HG03196 (cell line): ENCODE data around the gene NOM1.
"Not testable (repeated sequence)": the region's sequence is repeated elsewhere in the genome, so short reads cannot be mapped to it uniquely, and the experiment has no call there.

Source experiments
- ATAC-seq: cut with Tn5 transposase; IDR thresholded peaks from one replicate; pipeline ENCODE4 v1.9.1; 2021; ENCODE audit not compliant: unreplicated experiment

The NOM1 gene

DNA sequence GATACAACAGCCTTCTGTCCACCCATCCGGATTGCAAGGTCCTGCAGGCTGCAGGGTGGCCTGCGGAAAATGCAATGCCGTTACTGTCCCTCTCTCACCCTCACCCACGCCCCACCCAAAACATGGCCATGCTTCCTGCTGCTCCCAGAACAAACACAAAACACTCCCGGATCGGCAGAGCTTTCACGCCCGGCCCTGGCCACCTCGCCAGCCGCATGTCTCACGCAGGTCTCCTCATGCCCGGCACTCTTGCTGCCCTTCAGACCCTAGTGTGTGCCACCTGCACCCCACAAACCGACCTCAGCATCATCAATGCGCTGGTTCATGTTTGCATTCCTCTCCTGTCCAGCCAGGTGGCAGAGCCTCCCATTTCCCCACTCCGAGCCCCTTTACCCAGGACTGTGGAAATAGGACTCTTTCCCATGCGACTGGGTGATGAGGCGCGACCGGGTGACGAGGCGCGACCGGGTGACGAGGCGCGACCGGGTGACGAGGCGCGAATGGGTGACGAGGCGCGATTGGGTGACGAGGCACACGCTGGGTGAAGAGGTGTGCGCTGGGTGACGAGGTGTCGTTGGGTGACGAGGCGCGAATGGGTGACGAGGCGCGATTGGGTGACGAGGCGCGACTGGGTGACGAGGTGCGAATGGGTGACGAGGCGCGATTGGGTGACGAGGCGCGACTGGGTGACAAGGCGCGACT, 8.9 kb upstream of the NOM1 start:
- ATAC-seq = no peak

DNA sequence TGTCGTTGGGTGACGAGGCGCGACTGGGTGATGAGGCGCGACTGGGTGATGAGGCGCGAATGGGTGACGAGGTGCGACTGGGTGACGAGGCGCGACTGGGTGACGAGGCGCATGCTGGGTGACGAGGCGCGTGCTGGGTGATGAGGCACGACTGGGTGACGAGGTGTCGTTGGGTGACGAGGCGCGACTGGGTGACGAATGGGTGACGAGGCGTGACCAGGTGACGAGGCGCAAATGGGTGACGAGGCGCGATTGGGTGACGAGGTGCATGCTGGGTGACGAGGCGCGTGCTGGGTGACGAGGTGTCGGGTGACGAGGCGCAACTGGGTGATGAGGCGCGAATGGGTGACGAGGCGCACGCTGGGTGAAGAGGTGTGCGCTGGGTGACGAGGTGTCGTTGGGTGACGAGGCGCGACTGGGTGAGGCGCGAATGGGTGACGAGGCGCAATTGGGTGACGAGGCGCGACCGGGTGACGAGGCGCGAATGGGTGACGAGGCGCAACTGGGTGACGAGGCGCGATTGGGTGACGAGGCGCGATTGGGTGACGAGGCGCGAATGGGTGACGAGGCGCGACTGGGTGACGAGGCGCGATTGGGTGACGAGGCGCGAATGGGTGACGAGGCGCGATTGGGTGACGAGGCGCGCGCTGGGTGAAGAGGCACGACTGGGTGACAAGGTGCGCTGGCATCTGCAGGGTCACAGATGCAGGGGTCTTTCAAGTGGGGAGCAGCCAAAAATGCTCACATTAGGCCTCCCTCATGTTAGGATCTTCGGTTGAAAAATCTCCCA, 7.9 kb upstream of the NOM1 start:
- no peak for ATAC-seq

DNA sequence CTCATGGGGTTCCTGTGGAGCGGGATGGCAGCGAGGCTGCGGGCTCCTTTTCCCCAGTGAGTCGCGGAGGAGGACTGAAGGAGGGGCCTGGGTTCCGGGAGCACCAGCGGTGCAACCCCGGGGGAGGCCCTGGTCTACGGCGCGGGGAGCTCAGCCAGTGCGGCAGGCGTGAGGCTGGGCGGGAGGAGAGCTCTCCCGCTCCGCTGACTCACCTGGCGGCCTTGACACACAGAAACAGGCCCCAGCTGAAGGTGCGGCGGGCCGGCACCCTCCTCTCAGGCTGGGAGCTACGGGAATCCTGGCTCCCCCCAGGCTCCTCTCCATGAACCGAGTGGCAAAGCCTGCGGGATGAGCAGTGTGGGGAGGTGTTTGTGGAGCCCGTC, 6.8 kb upstream of the NOM1 start:
- ATAC-seq = no peak

DNA sequence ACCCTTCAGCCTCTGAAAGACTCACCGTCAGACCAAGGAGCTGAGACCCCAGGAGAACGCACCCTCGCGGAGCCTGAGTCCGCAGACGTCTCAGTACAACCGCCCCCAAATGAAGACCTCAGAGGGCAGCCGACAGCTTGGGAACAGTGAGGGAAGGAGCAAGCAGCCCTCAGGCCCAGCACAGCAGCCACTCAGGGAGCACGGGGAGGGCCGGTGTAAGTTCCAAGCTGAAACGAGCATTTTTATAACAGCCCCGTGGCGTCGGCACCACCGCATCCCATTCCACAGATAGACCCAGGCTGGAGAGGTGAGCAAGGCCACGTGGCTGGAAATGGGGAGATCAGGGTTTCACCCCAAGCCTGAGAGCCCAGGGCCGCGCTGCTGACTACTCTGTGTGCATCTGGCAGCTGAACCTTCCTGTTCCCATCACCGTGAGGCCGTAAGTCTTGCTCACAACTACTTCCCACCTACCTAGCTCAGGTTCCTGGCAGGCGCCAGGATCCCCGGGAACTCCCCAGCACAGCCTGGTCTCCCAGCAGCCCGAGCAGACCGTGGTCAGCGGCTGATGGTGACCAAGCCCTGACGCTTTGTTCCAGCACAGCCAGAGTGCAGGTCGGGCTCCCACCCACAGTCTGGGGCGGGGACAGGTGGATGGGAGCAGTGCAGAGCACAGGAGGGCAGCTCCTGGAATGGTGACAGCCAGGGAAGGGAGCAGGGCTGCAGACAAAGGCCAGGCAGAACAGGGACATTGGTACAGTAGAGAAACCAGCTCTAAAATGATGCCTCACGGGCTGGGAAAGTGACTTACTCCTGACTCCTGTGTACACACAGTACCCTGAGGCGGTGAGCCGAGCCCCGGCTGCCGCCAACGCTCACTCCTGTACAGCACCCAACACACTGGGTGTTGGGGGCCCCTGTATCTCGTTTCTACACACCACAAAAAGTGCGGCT, 6.1 kb upstream of the NOM1 start:
- ATAC-seq = no peak

DNA sequence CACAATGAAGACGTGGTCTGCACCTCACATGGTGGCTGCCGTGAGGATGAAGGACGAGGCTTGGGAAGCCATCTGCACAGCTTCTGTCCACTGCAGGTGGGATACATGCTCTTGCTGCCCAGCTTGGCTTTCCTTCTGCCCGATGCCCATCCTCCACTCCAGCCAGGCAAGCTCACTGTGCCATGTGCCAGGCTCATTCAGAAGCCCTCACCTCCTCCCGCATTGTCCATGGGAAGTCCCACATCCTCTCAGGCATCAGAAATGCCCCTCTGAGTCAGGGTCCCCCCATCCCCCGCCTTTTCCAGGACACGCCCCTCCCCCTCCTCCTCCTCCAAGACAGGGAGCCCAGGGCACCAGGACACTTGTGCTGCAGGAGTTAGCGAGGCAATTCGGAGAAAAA, 4.6 kb upstream of the NOM1 start:
- ATAC-seq = no peak

DNA sequence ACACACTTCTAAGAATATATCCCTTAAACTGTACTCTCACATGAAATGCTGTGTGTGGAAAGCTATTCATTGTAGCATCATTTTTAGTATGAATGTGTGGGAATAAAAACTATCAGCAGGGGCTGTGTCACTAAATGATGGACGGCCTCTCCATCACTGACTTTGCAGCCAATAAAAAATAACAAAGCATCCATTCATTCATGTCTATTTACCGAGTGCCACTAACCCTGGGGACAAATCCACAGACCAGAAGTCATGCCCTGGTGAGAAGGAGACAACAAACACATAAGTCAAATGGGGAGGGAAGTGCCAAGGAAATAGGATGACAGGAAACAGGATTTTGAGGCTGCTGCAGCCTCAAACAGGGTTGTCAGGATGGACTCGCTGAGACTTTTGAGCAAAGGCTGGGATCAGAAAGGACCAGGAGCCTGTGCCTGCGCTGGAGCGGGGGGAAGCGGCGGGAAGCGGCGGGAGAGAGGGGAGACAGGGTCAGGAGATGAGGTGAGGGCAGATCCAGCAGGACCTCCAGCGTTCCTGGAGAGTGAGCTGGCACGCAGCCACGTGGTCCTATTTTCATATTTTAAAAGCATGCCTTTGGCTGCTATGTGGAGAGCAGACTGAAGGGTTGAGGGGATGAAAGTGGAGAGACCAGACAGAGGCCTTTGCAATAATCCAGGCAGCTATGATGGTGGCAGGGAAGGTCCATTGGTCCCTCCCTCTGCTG, 2.2 kb upstream of the NOM1 start:
- no peak for ATAC-seq

DNA sequence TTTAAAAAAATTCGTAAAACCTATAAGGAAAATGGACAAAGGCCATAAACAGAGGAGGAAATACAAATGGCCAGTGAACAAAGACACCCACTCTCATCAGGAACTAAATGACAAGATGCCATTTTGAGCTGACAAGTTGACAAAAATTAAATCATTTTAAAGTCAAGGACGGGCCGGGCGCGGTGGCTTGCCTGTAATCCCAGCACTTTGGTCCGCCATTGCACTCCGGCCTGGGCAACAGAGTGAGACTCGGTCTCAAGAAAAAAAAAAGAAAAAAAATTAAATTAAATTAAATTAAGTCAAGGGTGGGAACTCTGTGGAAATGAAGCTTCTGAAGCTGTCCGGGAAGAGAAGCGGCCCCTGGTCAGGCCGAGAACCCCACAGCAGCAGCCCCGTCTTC, 1.2 kb upstream of the NOM1 start:
- no peak for ATAC-seq

DNA sequence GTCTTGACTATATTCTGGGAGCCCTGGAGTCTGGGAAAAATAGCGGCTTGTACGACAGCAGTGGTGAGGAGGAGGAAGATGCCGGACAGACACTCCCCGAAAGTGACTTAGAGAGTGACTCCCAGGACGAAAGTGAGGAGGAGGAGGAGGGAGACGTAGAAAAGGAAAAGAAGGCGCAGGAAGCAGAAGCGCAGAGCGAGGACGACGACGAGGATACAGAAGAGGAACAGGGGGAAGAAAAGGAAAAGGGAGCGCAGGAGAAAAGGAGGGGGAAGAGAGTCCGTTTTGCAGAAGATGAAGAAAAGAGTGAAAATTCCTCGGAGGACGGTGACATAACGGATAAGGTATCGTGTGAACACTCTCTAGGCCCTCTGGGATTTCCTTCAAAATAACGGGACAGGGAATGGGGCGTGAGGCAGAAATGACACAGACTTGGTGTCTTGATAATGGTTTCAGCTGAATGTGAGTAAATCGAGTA, 908 bp downstream of the NOM1 start:
- ATAC-seq = no peak

DNA sequence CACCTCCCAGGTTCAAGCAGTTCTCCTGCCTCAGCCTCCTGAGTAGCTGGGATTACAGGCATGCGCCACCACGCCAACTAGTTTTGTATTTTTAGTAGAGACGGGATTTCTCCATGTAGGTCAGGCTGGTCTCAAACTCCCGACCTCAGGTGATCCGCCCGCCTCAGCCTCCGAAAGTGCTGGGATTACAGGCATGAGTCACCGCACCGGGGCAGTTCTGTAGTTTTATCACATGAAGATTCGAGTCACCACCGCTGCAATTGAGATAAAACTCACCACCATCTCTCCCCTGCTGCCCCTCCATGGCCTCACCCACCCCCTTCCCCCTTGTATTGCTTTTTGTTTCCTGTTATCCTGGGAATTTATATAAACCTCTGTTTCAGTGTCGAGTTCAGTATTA, 3.7 kb downstream of the NOM1 start:
- ATAC-seq = not testable (repeated sequence)

DNA sequence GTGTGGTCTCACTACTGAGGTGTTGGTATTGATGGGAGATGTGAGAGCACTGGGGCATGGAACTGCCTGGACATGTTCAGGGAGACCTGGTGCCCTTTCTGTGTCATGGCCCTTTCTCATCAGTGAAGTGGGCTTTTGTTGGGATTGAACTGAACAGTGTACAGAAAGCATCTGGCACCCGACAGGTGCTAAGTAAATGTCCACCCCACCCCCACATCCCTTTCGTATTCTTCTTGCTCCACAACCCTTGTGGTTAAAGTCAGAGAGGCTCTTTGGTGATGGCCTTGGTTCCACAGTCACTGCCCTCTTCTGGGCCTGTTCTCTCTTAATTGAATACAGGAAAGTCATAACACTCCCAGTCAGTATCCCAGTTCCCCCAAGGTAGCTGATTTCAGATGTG, 5.4 kb downstream of the NOM1 start:
- no peak for ATAC-seq

DNA sequence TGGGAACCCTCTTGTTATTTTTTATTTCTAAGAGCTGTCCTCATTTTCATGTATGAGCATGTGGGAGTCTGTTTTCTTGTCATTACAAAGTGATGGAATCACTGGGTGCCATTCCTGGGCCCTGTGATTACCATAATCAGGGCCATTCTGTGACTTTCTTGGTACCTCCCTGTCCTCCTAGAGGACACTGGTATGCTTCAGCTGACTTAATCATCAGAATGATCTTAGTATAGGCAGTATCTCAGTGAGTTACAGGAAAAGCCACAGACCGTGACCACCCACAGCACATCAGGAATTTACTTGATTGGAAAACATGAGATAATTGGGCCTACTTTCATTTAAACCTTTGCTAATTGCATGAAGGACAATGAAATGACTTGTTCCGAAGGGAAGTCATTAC, 7.2 kb downstream of the NOM1 start:
- ATAC-seq = no peak

DNA sequence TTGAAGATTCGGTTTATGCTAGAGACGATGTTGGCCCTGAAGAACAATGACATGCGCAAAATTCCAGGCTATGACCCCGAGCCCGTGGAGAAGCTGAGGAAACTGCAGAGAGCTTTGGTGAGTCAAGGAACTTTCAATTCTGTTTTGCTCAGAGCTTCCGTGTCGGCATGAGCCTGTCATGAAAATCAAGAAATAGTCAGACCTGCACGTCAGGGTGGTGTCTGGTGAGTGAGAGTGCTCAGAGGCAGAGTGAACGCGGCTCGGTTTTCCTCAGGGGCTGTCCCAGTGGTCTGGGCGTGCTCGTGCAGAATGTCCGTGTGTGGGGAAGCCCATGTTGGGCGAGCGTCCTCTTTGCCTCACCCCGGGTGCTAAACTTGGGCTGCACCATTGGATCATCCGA, 12.6 kb downstream of the NOM1 start:
- ATAC-seq = no peak

DNA sequence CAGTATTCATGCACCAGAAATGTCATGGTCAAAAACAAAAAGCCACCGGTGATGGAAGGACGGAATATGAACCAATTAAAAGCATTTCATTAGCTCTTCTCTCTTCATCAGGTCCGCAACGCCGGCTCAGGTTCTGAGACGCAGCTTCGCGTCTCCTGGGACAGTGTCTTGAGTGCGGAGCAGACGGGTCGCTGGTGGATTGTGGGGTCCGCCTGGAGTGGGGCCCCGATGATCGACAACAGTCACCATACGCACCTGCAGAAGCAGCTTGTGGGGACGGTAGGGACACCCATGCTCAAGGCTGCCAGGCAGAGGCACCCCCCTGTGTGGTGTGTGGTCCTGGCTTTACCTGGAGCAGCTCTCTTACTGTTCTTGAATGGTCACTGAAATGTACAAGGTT, 13.4 kb downstream of the NOM1 start:
- ATAC-seq = no peak

DNA sequence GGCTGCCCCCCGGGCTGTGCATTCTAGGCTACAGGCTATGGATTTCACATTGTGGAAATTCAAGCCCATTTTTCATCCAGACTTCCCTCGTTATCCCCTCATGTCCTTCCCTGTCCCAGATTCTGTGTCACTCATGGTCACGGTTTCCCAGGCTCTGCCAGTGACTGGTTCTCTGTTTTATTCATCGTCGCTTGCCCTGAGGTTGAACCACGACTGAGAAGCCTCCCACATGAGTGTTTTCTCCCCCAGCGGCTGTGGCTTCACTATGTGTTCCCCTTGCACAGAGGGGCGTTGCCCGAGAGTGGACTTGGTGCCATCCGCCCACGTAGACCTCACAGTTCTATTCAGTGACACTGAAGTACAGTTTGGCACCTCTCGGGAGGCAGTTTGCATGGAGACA, 14.0 kb downstream of the NOM1 start:
- ATAC-seq = no peak

DNA sequence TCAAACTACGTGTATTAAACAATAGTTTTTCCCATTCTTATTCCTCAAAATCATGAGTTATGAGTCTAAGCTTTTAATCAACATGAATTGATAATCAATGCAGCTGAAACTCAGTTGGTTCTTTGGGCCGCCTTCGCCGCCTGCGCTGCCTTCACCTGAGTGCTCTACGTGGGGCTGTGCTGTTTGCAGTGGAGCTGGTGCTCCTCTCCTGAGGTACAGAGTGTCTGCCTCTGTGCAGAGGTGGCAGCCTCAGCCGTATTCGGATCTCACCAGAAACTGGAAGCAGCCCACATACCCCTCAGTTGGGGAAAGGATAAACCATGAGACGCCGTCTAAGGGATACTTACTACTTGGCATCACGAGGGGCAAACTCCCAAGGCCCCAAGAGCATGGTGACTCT, 15.5 kb downstream of the NOM1 start:
- no peak for ATAC-seq

DNA sequence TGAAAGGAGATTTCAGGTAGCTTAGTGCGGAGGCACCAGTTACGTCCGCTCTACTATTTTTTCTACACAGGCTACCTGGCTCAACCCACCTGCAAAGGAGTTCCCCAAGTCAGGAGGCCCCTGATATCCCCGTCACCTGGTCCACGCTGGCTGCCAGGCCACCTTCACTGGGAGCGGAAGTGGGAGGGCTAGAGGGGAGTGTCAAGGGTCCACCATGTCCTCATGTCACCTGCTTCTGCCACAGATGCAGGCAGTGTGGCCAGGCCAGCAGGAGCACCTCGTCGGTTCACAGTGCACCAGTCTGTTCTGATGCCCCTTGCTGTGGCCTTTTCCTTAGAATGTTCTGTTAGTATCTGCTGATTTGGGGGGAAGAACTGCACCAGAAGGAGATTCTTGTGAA, 16.9 kb downstream of the NOM1 start:
- ATAC-seq = no peak

DNA sequence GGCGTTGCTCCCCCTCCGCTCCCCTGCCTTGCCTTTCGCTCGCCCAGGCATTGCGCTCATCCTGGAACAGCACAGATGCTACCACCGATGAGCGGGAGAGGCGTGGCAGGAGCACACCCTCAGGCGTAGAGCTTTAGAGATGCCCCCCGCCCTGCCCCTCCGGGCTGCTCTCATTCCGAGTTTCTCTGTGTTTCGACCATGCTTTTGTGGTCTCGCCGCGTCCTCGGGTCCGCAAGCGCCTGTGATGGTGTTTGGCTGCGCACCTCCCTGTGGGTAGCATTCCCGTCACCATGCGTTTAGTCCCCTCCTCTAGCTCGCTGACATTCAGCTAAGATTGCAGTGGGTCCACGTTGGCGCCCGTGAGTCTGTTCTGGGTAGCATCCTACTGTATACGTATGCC, 18.7 kb downstream of the NOM1 start:
- ATAC-seq = no peak

DNA sequence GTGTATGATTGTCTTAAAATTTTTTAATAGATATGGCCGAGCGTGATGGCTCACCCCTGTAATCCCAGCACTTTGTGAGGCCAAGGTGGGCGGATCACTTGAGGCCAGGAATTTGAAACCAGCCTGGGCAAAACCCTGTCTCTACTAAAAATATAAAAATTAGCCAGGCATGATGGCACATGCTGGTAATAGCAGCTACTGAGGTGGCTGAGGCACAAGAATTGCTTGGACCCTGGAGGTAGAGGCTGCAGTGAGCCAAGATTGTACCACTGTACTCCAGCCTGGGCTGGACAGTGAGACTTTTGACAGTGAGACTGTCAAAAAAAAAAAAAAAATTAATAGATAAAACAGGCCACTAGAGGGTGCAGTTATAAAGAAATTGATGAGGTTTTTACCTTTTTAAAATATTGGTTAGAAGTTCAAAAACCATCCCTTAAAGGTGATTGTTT, 20.5 kb downstream of the NOM1 start:
- no peak for ATAC-seq

DNA sequence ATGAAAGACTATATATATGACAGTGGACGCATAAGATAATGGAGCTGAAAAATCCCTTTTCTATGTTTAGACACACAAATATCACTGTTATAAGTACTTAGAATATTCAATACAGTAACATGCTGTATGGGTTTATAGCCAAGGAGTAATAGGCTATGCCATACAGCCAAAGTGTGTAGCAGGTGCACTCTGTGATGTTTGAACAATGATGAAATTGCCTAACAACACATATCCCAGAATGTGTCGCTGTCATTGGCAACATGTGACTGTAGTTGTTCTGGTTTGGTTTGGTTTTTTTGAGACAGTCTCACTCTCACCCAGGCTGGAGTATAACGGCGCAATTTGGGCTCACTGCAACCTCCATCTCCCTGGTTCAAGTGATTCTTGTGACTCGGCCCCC, 26.1 kb downstream of the NOM1 start:
- no peak for ATAC-seq

DNA sequence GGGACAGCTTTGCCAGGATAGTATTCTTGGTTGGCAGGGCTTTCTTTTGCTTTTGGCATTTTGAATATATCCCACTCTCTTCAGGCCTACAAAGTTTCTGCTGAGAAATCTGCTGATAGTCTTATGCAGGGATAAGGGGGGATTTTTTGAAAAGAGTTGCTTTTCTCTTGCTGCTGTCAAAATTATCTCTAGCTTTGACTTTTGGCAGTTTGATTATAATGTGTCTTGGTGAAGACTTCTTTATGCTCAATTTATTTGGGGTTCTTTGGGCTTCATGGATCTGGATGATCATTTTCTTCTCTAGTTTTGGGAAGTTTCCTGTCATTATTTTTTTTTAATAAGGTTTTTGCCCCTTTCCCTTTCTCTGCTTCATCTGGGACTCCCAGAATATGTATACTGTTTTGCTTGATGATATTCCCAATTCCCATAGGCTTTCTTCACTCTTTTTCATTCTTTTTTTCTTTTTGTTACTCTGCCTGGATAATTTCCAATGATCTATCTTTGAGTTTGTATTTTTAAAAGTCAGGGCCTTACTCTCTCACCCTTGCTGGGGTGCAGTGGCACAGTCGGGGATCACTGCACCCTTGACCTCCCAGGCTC, 29.6 kb downstream of the NOM1 start:
- ATAC-seq = no peak
